LNCAP (cell line): ENCODE results near the gene AGAP4.
"Not testable (repeated sequence)": the region's sequence is repeated elsewhere in the genome, so short reads cannot be mapped to it uniquely, and the experiment has no call there.

Source experiments
- TF ChIP-seq, protein P1 (sequence below): fragments of 450-650 bp; IDR thresholded peaks from 2 replicates; pipeline ENCODE4 v1.5.1; 2017; ENCODE audit warnings: mild to moderate bottlenecking

Gene AGAP4

DNA sequence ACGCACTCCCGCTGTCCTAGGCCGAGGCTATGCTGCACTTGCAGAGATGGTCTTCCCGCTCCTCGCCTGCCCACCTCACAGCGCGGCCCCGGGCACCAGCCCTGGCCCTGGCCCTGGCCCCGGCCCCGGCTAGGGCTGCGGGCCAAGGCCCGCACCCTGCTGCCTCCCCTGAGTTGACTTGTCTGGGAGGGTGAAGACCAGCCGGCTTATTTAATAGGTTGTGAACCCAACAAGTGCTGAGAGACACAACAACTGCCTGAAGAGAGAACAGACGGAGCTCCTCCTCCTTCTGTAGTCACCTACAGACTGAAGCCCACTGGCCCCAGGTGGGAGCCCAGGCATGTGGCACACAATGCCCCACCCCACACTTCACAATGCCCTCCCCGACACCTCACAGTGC is at the start of gene AGAP4:
Gene AGAP4, minus strand, starts transcription at position 101 of the 400 bp plus-strand sequence. CDS start 153 bp downstream, outside the sequence.
- TF ChIP-seq, protein P1, sequence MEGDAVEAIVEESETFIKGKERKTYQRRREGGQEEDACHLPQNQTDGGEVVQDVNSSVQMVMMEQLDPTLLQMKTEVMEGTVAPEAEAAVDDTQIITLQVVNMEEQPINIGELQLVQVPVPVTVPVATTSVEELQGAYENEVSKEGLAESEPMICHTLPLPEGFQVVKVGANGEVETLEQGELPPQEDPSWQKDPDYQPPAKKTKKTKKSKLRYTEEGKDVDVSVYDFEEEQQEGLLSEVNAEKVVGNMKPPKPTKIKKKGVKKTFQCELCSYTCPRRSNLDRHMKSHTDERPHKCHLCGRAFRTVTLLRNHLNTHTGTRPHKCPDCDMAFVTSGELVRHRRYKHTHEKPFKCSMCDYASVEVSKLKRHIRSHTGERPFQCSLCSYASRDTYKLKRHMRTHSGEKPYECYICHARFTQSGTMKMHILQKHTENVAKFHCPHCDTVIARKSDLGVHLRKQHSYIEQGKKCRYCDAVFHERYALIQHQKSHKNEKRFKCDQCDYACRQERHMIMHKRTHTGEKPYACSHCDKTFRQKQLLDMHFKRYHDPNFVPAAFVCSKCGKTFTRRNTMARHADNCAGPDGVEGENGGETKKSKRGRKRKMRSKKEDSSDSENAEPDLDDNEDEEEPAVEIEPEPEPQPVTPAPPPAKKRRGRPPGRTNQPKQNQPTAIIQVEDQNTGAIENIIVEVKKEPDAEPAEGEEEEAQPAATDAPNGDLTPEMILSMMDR = not testable (repeated sequence)

DNA sequence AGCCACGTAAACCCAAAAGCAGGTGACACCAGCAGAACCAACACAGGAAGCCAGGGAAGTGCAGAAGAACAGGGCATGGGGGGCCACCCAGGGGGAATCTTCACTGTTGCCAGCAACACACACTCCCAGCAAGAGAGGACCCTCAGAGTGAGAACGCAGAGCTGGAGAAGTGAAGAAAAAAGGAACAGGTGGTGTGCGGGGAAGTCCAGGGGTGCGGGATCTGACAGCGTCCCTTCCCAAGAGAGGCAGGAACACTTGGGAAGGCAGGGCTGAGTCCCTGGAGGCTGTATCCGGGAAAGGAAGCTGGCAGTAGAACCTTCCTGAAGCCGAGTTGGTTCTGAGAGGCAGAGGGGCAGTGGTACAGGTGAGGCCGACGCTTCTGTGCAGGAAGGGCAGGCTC is 27.7 kb downstream of the AGAP4 start:
- TF ChIP-seq, protein P1 = no peak

DNA sequence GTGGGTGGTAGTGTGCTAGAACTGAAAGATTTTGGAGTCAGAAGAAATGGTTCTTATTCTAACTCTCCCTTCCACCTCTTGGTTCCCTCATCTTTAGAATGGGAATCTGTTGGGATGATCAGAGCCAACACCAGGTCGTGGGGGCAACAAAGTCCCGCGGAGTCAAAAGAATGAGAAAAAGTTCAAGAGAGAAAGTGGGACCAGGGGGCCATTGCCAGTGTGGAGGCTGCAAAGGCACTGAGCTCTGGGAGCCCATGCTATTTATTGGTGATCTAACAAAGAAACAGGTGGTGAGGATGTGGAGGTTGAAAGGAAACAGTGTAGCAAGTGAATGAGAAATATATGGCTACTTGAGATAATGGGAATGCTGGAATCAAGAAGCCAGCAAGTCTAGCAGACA is 29.4 kb downstream of the AGAP4 start:
- TF ChIP-seq, protein P1 = no peak

DNA sequence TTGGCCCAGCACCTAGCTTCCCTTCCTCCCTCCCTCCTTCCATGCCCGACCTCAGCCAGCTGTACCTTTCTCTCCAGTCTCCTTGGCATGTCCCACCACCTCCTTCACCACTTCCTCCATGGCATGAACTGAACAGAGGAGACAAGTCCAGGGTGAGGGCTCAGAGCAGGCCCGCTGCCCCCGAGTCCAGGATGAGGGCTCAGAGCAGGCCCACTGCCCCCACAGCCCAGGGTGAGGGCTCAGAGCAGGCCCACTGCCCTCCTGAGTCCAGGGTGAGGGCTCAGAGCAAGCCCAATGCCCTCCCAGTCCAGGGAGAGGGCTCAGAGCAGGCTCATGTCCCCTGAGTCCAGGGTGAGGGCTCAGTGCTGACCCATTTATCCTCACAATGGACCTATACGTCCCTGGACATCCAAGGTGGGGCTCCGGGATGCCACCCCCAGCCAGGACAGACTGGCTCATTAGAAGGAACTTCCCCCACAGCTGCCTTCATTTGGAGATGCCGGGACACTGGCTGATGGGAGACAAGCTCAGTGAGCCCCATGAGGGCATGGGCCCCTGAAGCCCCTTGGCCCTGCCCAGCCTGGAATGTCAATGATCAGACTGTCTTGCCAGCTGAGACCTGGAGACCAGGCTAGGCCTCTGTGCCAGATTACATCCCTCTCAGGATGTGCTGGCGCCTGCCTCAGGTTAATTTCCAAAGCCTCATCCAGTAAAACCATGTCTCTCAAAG is 30.0 kb downstream of the AGAP4 start:
- TF ChIP-seq, protein P1 = no peak

DNA sequence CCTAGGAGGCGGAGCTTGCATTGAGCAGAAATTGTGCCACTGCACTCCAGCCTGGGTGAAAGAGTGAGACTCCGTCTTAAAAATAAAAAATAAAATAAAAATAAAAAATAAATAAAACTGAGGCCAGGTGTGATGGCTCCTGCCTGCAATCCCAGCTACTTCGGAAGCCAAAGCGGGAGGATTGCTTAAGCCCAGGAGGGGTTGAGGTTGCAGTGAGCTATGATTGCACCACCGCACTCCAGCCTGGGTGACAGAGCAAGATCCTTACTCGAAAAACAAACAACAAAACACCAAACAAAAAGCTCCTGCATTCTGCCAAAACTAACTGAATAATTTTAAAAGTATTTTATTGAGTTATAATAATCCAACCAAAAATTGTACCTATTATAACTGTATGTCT is 36.2 kb downstream of the AGAP4 start:
- TF ChIP-seq, protein P1 = no peak

DNA sequence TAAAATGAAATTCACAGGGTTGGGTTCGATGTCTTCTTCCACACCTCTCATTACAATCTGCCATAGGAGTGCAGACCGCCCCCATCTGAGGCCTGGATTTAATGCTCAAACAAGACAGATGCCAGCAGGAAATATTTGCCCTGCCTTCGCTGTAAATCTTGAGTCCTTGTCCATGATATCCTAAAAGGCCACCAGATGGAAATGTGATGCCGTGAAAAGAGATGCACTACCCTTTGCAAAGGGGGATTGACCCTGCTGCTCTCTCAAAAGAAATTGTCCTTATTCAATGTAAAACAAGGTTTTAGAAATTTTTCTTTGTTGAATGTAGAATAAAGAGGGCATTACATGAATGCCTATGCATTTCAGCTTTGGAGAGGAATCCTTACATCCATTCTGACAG is 37.5 kb downstream of the AGAP4 start:
- TF ChIP-seq, protein P1 = no peak; the same call in 1 of the 2 replicates
